HG03108 (cell line): ENCODE results near the gene TVP23B.
"Not testable (repeated sequence)": the region's sequence is repeated elsewhere in the genome, so short reads cannot be mapped to it uniquely, and the experiment has no call there.

ENCODE experiments used
- ATAC-seq: cut with Tn5 transposase; IDR thresholded peaks from one replicate; pipeline ENCODE4 v1.9.1; 2021; ENCODE audit warnings: moderate library complexity; ENCODE audit not compliant: unreplicated experiment

The TVP23B gene

GRCh38 chr17:18780991-18781718 lies at the start of gene TVP23B:
TVP23B (plus strand) TSS chr17:18781183; CDS start chr17:18781294, 111 bp downstream.
- ATAC-seq, result peak; percentile 100

DNA sequence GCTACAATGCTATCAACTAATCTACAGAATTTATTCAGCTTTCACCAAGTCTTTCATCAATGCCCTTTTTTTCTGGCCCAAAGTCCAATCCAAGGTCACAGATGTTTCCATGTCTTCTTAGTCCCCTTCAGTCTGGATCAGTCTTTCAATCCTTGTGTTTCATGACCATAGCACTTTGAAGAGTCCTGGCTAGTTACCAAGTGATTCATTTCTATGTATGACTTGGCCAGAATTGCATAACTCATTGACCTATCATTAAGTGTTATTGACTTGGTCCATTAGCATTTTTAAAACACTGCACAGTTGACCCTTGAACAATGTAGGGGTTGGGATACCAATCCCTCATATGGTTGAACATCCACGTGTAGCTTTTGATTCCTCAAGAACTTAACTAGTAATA lies 48.5 kb upstream of the TVP23B start:
- ATAC-seq, result not testable (repeated sequence)

DNA sequence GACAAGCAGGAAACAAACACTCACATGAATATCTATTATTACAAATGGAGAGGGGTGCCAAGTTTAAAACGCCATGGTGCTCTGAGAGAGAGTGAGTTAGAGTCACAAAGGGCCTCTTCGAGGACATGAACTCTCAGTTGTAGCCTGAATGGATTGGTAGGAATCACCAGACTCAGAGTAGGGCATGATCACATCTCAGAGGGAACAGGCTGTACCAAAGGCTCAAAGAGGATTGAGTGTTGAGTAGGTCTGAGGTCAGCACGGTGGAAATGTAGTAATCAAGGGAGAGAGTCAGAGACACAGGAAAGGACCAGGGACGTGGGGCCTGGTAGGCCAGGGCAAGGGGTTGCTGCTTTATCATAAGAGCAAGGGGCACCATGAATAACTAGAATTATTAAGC lies 47.6 kb upstream of the TVP23B start:
- ATAC-seq, result not testable (repeated sequence)

DNA sequence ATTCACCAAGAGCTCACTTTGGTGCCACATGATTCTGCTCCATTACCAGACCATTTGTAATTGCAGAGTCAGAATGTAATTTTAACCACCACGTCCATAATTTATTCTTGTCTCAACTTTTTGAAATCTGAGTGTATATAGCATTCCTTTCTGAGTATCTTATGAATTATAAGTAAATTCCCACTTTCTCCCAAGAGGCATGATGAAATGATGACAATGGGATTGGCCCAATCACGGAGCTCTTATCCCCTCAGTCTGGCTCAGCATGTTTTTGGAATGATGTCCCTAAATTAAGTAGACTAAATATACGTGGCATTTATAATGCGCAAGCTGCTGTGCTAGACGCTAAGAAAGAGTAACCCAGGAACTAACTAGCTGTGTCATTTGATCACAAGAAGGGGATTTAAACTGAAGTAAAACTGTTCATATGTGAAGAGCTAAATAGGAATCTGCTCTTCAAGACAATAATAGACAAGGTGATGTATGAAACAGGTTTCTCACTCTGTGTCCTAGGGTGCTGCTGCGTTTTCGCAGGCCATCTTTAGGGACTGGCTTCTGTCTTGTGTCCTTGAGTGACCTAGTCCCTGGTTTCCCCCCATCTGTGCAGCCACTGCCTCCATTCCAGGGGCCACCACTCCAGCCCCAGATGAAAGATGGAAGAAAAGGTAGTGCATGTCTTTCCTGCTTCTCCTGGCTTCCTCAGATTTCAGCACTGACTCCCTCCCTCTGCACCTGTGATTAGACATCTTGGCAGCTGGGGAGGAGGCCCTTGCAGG lies 41.2 kb upstream of the TVP23B start:
- not testable (repeated sequence) for ATAC-seq

GRCh38 chr17:18741228-18741627 lies 39.8 kb upstream of the TVP23B start:
- not testable (repeated sequence) for ATAC-seq

DNA sequence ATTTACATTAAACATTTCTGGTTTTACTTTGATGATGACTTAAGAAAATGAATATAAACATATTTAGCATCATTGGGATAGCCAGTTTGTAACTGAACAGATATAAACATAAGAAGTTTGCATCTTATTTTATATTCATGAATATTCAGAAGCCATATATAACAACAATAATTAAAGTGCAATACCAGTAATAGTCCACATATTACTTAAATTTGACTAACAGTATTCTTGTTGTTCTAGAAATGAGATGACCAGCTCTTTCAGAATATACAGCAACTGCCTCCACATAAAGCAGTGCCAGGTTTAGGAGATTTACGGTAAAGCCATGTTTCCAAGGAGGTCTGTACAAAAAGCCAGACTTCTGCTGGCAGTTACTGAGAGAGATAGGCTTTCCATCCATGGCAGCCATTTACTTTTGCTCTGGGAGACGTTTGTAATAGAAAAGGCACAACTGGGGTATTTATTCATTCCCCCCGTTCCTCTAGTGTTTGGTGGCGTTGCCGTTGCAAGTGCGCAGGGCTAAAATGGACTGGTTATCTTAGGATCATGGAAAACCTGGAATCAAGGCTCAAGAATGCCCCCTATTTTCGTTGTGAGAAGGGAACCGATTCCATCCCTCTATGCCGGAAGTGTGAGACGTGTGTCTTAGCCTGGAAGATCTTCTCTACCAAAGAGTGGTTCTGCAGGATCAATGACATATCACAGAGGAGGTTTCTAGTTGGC lies 37.1 kb upstream of the TVP23B start, which contains the start of gene FBXW10:
Gene FBXW10 (plus strand): TSS at position 356 of the 723 bp plus-strand sequence. CDS start 191 bp downstream, at position 547.
- ATAC-seq, result not testable (repeated sequence)

DNA sequence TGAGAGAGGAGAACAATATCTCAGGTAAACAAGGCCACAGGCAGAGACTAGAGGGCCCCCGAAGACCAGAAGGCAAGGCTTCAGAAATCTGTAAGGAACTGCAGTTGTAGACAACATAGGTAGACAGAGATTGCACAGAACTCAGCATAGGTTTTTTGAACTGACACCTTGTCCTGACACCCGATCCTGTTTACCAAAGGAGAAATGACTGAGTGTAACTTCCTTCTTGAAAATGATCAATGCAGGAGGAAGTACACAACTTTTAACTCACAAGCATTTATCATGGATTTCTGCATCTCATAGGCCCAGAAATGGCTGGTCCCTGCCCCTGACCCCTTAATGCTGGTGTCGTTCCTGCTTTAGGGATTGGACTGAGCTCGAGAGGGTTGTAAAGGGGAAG lies 36.3 kb upstream of the TVP23B start:
- not testable (repeated sequence) for ATAC-seq

GRCh38 chr17:18746551-18746950 lies 34.4 kb upstream of the TVP23B start:
- not testable (repeated sequence) for ATAC-seq

GRCh38 chr17:18747501-18747900 lies 33.5 kb upstream of the TVP23B start:
- not testable (repeated sequence) for ATAC-seq

DNA sequence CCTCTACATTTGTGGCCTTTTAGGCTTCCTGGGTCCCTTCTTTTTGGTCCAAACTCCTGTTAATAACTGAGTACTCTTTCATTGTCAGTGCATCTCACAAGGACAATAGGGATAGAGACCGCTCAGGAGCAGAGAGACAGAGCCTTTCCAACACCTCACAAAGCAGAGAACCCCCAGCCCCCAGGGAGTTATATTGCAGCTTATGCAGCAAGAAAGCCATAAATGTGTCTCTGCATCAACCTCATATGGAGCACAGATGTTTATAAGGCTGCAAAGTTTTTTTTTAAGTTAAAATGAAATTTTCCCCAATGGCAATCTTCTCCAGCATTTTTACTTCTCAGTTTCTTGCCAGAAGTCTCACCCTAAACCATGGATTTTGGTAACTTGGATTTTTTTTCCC lies 30.7 kb upstream of the TVP23B start:
- not testable (repeated sequence) for ATAC-seq

GRCh38 chr17:18753829-18754409 lies 27.1 kb upstream of the TVP23B start:
- not testable (repeated sequence) for ATAC-seq

DNA sequence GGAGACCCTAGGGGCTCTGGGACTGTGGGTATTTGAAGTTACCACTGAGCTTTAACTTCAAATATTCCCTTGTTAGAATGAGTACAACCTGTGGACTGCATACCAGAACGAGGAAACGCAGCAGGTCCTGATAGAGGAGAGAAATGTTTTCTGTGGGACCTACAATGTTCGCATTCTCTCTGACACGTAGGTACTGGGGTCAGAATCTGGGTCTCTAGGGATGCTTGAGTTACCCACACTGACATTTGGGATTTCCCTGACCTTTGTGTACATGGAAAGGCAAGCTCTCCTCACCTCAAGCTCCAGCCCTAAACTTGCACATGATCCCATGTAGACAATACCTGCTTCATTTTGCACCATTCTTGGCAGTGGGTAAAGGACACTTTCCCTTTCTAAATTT lies 25.0 kb upstream of the TVP23B start:
- ATAC-seq, result not testable (repeated sequence)

- not testable (repeated sequence) for ATAC-seq
Observed at GRCh38 chr17:18757368-18758044, 23.5 kb upstream of the TVP23B start.

- ATAC-seq, result not testable (repeated sequence)
Observed at GRCh38 chr17:18758344-18758743, 22.6 kb upstream of the TVP23B start.

DNA sequence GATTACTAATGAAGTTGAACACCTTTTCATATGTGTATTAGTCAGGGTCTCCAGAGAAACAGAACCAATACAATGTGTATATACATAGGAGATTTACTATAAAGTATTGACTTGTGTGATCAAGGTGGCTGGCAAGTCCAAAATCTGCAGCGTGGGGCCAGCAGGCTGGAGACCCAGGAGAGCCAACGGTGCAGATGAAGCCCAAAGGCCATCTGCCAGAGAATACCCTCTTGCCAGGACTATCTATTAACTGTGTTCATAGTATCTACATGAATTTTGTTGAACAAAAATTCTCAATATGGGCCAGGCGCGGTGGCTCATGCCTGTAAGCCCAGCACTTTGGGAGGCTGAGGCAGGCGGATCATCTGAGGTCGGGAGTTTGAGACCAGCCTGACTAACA lies 20.8 kb upstream of the TVP23B start:
- ATAC-seq, result not testable (repeated sequence)

GRCh38 chr17:18770572-18770971 lies 10.4 kb upstream of the TVP23B start:
- ATAC-seq, result not testable (repeated sequence)

DNA sequence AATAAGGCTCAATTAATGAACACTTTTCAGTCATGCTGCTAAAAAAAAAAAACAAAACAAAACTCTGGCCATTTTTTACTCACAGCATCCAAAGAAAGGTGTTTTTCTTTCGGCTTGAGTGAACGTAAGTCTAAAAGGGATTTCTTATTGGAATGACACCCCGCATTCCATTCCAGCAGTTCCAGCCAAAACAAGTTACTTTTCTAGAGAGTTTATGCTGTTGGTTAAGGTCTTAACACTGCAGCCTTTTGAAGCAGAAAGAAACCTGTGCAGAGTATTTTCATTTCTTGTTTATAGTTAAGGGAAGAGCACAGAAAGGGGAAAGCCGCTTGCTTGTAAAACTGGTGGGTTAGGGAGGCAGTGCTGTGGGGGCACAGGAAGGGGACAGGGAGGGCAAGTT lies 9.9 kb upstream of the TVP23B start:
- not testable (repeated sequence) for ATAC-seq

DNA sequence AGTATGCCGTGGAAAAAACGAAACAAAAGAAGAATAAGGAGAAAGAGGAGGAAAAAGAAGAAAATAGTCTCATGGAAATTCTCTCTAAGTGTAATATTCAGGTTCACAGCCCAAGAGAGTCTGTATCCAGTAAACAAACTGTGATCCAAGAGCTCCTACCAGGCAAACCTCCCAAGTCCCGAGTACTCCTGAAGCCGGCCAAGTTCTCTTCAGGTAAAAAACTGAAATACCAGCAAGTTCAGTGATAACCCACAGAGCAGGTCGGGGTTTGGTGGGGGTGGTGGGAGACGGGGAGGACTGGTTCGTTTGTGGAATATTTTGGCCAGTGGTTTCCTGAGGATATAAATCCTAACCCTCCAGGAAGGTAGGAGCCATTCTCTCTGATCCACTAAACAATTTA lies 8.5 kb upstream of the TVP23B start:
- no peak for ATAC-seq

DNA sequence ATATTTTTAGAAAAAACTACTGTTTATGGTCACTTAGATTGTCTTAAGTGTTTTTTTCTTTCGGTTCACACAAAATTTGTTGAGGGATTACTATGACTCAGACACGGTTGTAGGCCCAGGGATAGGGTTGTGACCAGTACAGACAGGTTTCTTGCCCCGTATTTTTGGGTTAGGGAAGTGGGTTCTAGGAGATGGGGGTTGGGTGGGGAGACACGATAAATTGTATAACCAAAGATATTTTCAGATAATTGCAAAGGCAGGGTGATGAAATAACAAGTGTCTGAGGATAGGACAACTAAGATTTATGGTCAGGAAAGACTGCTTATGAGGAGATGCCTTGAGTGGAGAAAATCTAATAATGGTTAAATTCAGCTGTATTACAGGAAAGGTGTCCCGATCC lies 822 bp downstream of the TVP23B start:
- not testable (repeated sequence) for ATAC-seq

- ATAC-seq, result not testable (repeated sequence)
Observed at GRCh38 chr17:18785933-18786332, 5.0 kb downstream of the TVP23B start.
